Esophagus muscularis mucosa (tissue), 4 donors: ENCODE measurements around the gene CTCF.

Experiments
- EP300 ChIP-seq: sonication (generic); formaldehyde crosslinking; IDR thresholded peaks from one replicate; pipeline ENCODE4 v1.6.1; 2017; ENCODE audit warnings: antibody characterized with exemption
- POLR2A ChIP-seq: fragments of 450-650 bp; IDR thresholded peaks from one replicate; pipeline ENCODE4 v1.6.1; 2017; ENCODE audit warnings: antibody characterized with exemption, moderate library complexity, mild to moderate bottlenecking, low read depth
- POLR2AphosphoS5 ChIP-seq, 2 donors: sonication (generic); formaldehyde crosslinking; IDR thresholded peaks; one replicate each; pipeline ENCODE4 v1.6.1; 2017; ENCODE audit warnings: antibody characterized with exemption in 2 of 2
- TF ChIP-seq, protein P1 (sequence below), 3 experiments: fragments of 200-600 bp in 2 of 3; fragments of 450-650 bp in 1 of 3; sonication (generic) in 2 of 3; IDR thresholded peaks; one replicate each; pipeline ENCODE4 v1.5.1; 2017 to 2019; ENCODE audit warnings: antibody characterized with exemption in 3 of 3, mild to moderate bottlenecking in 2 of 3, moderate library complexity in 1 of 3

DNA sequence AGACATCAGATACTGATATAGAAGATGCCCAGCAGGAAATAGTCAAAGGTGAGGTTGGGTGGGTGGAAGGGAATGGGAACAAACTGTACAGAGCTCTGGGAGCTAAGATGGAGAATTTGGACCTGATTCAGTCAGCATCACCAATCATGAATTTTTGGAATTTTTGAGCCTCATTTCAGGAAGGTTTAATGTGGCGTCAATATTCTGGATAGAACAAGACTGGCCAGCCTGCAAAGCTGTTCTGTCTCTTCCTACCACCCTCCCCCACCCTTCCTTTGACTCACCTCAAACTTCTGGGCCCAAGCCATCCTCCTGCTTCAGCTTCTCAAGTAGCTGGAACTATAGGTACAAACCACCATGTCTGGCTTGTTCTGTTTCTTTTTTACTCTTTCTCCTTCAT lies 32.6 kb downstream of the CTCF start:
- TF ChIP-seq POLR2A (no peak), POLR2AphosphoS5 (IDR thresholded peaks at IDR 0.05) (peak in 1 of 2 donors; percentile 54), EP300 (no peak)
- TF ChIP-seq, protein P1, sequence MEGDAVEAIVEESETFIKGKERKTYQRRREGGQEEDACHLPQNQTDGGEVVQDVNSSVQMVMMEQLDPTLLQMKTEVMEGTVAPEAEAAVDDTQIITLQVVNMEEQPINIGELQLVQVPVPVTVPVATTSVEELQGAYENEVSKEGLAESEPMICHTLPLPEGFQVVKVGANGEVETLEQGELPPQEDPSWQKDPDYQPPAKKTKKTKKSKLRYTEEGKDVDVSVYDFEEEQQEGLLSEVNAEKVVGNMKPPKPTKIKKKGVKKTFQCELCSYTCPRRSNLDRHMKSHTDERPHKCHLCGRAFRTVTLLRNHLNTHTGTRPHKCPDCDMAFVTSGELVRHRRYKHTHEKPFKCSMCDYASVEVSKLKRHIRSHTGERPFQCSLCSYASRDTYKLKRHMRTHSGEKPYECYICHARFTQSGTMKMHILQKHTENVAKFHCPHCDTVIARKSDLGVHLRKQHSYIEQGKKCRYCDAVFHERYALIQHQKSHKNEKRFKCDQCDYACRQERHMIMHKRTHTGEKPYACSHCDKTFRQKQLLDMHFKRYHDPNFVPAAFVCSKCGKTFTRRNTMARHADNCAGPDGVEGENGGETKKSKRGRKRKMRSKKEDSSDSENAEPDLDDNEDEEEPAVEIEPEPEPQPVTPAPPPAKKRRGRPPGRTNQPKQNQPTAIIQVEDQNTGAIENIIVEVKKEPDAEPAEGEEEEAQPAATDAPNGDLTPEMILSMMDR (IDR thresholded peaks at IDR 0.05): no peak
